ENCODE results near the gene GRM6. TPM values are rescaled to one million over a fixed set of nuclear protein-coding genes. Genes with fewer than 3 reads are reported as not detected.

Gene GRM6
- total RNA-seq, 1 experiment from 2014 or later = not detected

DNA sequence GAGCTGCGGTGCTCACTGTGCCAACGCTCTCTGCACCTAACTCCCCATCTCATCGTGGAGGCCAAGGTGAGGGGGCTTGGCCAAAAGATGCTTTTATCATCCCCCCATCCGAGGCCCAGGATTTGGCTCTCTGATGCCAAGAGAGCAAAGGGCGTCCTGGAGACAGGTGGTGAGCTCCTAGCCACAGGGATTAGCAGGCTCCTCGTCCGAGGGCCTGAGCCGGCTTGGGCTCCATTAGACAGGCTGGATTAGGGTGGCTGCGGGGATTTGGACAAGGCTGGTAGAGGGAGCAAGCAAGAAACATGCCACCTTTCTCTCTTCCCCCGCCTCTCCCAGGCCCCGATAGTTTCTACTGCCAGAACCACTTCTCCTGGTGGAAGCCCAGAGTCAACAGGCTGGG, 1.0 kb upstream of the GRM6 start:
- no peak overlapping the region for H2AK5ac ChIP-seq (ENCODE audit: insufficient read length, low read length)
- H3K27ac ChIP-seq (ENCODE audit: insufficient read length, low read depth, low read length) = no peak overlapping the region
- no peak overlapping the region for H3K27ac Mint-ChIP-seq
- H2AFZ ChIP-seq (ENCODE audit: low read length) = no peak overlapping the region
- H4K20me1 ChIP-seq (ENCODE audit: control insufficient read depth, insufficient read depth, insufficient read length) = no peaks in the 10 kb centered on the region
- H4K5ac ChIP-seq (ENCODE audit: insufficient read length, low read depth, low read length) = no peak overlapping the region
- no peak overlapping the region for H2BK5ac ChIP-seq (ENCODE audit: insufficient read length, low read length)
- no peak overlapping the region for H3K9ac ChIP-seq (ENCODE audit: extremely low read depth, insufficient read length, low read length)
- H3K4me2 ChIP-seq (ENCODE audit: insufficient read depth, insufficient read length, low read length) = no peak overlapping the region
- no peak overlapping the region for H3K4ac ChIP-seq (ENCODE audit: low read depth, low read length)
- H2BK20ac ChIP-seq (ENCODE audit: low read depth, low read length, poor library complexity, severe bottlenecking) = no peak overlapping the region
- no peak overlapping the region for H3K23ac ChIP-seq (ENCODE audit: insufficient read length, low read depth, low read length)
- no peaks in the 10 kb centered on the region for H3K4me1 ChIP-seq (ENCODE audit: insufficient read depth, low read length)
- H3K14ac ChIP-seq (ENCODE audit: insufficient read depth, low read length) = no peak overlapping the region
- no peak overlapping the region for H4K8ac ChIP-seq (replicated peaks; ENCODE audit: insufficient read length, low read depth, low read length)
- no peak overlapping the region for H3K18ac ChIP-seq (ENCODE audit: insufficient read length, low read depth, low read length)
- no peaks in the 10 kb centered on the region for H3K79me2 ChIP-seq (ENCODE audit: insufficient read depth, low read length)
- peaks cover 5 to 10% of the 10 kb centered on the region in 2 experiments for H3K4me1 Mint-ChIP-seq
- peaks cover 26% of the 10 kb centered on the region for H3K27me3 ChIP-seq (ENCODE audit: insufficient read depth, low read length)
- no peak overlapping the region for H2BK120ac ChIP-seq (ENCODE audit: low read depth, low read length, poor library complexity, severe bottlenecking)
- H3K9me3 Mint-ChIP-seq = peaks cover 15 to 52% of the 10 kb centered on the region in 2 experiments
- H3K23me2 ChIP-seq (ENCODE audit: insufficient read length, low read depth, low read length, poor library complexity, severe bottlenecking) = peaks cover 2% of the 10 kb centered on the region
- no peak overlapping the region for H3K56ac ChIP-seq (ENCODE audit: insufficient read length, low read depth, low read length)
- no peak overlapping the region for H2BK12ac ChIP-seq (ENCODE audit: insufficient read length, low read depth, low read length)
- peaks cover 69% of the 10 kb centered on the region for H3K27me3 Mint-ChIP-seq (ENCODE audit: low read depth)
- H3K79me1 ChIP-seq (ENCODE audit: insufficient read depth, low read depth, low read length, poor library complexity, severe bottlenecking) = no peaks in the 10 kb centered on the region
- WGBS (ENCODE audit: extremely low coverage, insufficient read length, low lambda C conversion rate) = no CpG with 5 or more reads among the region's 11 CpGs
- TF ChIP-seq, protein P1, sequence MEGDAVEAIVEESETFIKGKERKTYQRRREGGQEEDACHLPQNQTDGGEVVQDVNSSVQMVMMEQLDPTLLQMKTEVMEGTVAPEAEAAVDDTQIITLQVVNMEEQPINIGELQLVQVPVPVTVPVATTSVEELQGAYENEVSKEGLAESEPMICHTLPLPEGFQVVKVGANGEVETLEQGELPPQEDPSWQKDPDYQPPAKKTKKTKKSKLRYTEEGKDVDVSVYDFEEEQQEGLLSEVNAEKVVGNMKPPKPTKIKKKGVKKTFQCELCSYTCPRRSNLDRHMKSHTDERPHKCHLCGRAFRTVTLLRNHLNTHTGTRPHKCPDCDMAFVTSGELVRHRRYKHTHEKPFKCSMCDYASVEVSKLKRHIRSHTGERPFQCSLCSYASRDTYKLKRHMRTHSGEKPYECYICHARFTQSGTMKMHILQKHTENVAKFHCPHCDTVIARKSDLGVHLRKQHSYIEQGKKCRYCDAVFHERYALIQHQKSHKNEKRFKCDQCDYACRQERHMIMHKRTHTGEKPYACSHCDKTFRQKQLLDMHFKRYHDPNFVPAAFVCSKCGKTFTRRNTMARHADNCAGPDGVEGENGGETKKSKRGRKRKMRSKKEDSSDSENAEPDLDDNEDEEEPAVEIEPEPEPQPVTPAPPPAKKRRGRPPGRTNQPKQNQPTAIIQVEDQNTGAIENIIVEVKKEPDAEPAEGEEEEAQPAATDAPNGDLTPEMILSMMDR (conservative IDR thresholded peaks at IDR 0.05) = no peak
- H2BK15ac ChIP-seq (ENCODE audit: low read depth, low read length) = no peak overlapping the region
- no peak overlapping the region for H3T11ph ChIP-seq (ENCODE audit: low read length)
- H3K9me3 ChIP-seq (ENCODE audit: control insufficient read depth, low read depth, low read length) = no peaks in the 10 kb centered on the region
- no peak for DNase-seq
- H3K36me3 Mint-ChIP-seq (ENCODE audit: insufficient read depth in 1 of 3, low read depth in 3 of 3) = peaks cover 0 to 4% (median 3%) of the 10 kb centered on the region in 3 experiments; a peak in 2 of 7 replicates
- no peak overlapping the region for H4K91ac ChIP-seq (ENCODE audit: insufficient read length, low read depth, low read length)
- H3K4me3 Mint-ChIP-seq = peak overlapping the region in 1 of 2 experiments; percentile 66; a peak in 1 of 5 replicates

All from H9 (cell line).